ENCODE data around the gene ALPL. TPM values are rescaled to one million over a fixed set of nuclear protein-coding genes. Genes with fewer than 3 reads are reported as not detected.

ALPL gene
- total and polyA plus RNA-seq, 9 of the 15 experiments (the other 6 are each of a cell fraction or from before 2014, with no cell fraction given), result 0.04 to 0.38 (median 0.18) TPM; not detected in 4

DNA sequence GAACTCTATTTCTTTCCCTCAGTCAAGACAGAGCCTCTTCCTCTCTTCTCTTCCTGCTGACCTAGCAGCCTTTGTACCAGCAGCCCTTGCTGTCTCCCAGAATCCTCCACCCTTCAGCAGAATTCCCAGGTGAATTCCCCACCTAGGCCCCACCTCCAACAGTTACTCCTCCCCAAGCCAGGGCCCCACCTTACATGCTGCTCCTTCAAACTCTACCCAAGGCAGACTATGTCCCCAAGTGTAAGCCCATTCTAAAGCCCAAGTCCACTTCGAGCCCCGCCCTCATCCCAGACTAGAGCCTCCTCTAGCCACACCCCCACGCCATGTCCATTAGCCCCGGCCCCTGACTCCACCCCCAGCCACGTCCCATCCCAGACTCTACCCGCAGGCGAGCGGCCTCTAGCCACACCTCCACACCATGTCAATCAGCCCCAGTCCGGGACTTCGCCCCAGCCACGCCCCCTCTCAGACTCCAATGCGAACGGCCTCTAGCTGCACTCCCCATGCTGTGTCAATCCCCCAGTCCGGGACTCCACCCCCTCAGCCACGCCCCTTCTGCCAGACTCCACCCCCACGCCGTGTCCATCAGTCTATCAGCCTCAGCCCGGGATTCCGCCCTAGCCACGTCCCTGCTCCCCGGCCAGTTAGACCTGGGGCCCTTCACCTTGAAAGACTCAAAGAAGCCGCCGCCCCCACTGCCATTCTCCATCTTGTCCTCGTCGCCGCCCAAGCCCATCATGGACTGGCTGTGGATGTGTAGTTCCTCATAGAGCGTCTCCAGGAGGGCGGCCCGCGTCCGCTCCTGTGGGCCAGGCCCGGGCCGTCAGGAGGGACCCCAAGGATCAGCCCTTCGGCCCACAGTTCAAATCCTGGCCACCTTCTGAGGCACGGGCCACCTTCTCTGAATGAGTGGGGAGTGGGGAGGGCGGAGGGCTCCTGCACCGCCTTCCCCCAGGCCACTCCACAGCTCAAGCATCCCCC is 98.6 kb downstream of the ALPL start (continued):
- TF ChIP-seq, protein P1, sequence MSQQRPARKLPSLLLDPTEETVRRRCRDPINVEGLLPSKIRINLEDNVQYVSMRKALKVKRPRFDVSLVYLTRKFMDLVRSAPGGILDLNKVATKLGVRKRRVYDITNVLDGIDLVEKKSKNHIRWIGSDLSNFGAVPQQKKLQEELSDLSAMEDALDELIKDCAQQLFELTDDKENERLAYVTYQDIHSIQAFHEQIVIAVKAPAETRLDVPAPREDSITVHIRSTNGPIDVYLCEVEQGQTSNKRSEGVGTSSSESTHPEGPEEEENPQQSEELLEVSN (IDR thresholded peaks at IDR 0.05; ENCODE audit: borderline replicate concordance in 1 of 2, extremely low read depth in 1 of 2, insufficient read depth in 1 of 2, insufficient read length in 1 of 2, low read depth in 1 of 2, low read length in 1 of 2, poor library complexity in 1 of 2, severe bottlenecking in 1 of 2), result no peak
- TF ChIP-seq NFE2L1 (tag; IDR thresholded peaks at IDR 0.05; ENCODE audit: borderline replicate concordance, low read depth) (no peak), RFX1 (IDR thresholded peaks at IDR 0.05) (no peak), CBX8 (IDR thresholded peaks at IDR 0.05; ENCODE audit: borderline replicate concordance, extremely low read depth, low read depth, low read length, poor library complexity, severe bottlenecking) (no peak), HDGF (IDR thresholded peaks at IDR 0.05) (peak; percentile 100), DPF2 (IDR thresholded peaks at IDR 0.05) (peak; percentile 27; the same call in 1 of the 2 replicates), JUND (IDR thresholded peaks at IDR 0.05; ENCODE audit: borderline replicate concordance, low read depth, low read length) (no peak), JUND (tag; IDR thresholded peaks at IDR 0.05; ENCODE audit: borderline replicate concordance, low read depth, low read length) (no peak; the same call in 2 of the 3 replicates), ZNF41 (CRISPR knock-in tag; conservative IDR thresholded peaks at IDR 0.05) (no peak), SRF (CRISPR knock-in tag; IDR thresholded peaks at IDR 0.05) (peak in 1 of 2 experiments; percentile 65; a peak in 2 of 4 replicates), ESRRB (CRISPR knock-in tag; IDR thresholded peaks at IDR 0.05; ENCODE audit: borderline replicate concordance) (no peak), E2F4 (CRISPR knock-in tag; IDR thresholded peaks at IDR 0.05; ENCODE audit: low read depth) (no peak), CXXC5 (CRISPR knock-in tag; IDR thresholded peaks at IDR 0.05) (peak; percentile 46), ZKSCAN3 (CRISPR knock-in tag; IDR thresholded peaks at IDR 0.05) (no peak), ATF3 (IDR thresholded peaks at IDR 0.05) (no peak), ATF3 (CRISPR knock-in tag; conservative IDR thresholded peaks at IDR 0.05) (peak; percentile 70; the same call in 1 of the 2 replicates), HBP1 (CRISPR knock-in tag; IDR thresholded peaks at IDR 0.05) (peak; percentile 58; the same call in 1 of the 2 replicates), ZNF707 (CRISPR knock-in tag; conservative IDR thresholded peaks at IDR 0.05) (no peak), SNIP1 (IDR thresholded peaks at IDR 0.05; ENCODE audit: low read depth) (no peak)
- TF ChIP-seq, protein P2, sequence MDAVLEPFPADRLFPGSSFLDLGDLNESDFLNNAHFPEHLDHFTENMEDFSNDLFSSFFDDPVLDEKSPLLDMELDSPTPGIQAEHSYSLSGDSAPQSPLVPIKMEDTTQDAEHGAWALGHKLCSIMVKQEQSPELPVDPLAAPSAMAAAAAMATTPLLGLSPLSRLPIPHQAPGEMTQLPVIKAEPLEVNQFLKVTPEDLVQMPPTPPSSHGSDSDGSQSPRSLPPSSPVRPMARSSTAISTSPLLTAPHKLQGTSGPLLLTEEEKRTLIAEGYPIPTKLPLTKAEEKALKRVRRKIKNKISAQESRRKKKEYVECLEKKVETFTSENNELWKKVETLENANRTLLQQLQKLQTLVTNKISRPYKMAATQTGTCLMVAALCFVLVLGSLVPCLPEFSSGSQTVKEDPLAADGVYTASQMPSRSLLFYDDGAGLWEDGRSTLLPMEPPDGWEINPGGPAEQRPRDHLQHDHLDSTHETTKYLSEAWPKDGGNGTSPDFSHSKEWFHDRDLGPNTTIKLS (IDR thresholded peaks at IDR 0.05; ENCODE audit: borderline replicate concordance, low read depth), result peak; percentile 71; the same call in 1 of the 2 replicates
